Ascending aorta (tissue), 2 donors: ENCODE data around the gene ZNF764. TPM values are rescaled to one million over a fixed set of nuclear protein-coding genes. Genes with fewer than 3 reads are reported as not detected.

Experiments
- DNase-seq, 2 donors: peaks; one replicate each; pipeline ENCODE4 v3.0.0-alpha.2; 2019; ENCODE audit warnings: low spot score in 2 of 2
- H3K27ac ChIP-seq, 2 donors: fragments of 200-600 bp; sonication (generic); one replicate each; pipeline ENCODE4 v1.5.1; 2016 to 2017; ENCODE audit warnings: mild to moderate bottlenecking in 1 of 2
- H3K27me3 ChIP-seq: fragments of 200-600 bp; sonication (generic); one replicate; pipeline ENCODE4 v1.5.1; 2017
- H3K36me3 ChIP-seq, 2 donors: fragments of 200-600 bp; sonication (generic); one replicate each; pipeline ENCODE4 v1.5.1; 2016
- H3K4me1 ChIP-seq, 2 donors: fragments of 200-600 bp; sonication (generic); one replicate each; pipeline ENCODE4 v1.5.1; 2016 to 2017; ENCODE audit warnings: mild to moderate bottlenecking in 1 of 2
- H3K4me3 ChIP-seq, 2 donors: fragments of 200-600 bp; sonication (generic); one replicate each; pipeline ENCODE4 v1.5.1; 2016 to 2017; ENCODE audit warnings: mild to moderate bottlenecking in 1 of 2
- H3K9me3 ChIP-seq, 2 donors: fragments of 200-600 bp; sonication (generic); one replicate each; pipeline ENCODE4 v1.5.1; 2016
- CTCF ChIP-seq, 3 experiments: fragments of 200-600 bp in 2 of 3; fragments of 450-650 bp in 1 of 3; sonication (generic) in 2 of 3; IDR thresholded peaks; one replicate each; pipeline ENCODE4 v1.5.1; 2016 to 2019; ENCODE audit warnings: antibody characterized with exemption in 3 of 3, mild to moderate bottlenecking in 1 of 3, moderate library complexity in 1 of 3
- intact Hi-C: fragments of 100-400 bp; cut with DNase I; formaldehyde crosslinking; loops from one replicate; pipeline ENCODE4 v1.15.1; 2023
- total RNA-seq: library from RNA; depleted of rRNA; stranded (reverse); fragments of >200 nt; gene quantifications from one replicate; pipeline ENCODE4 v1.1.0, GENCODE V29; 2016

The ZNF764 gene
- total RNA-seq, 1 donor from 2014 or later = 10.9 TPM

GRCh38 chr16:30569281-30569680, 11.1 kb upstream of the ZNF764 start:
- peaks cover 13 to 21% of the 10 kb centered on the region in 2 donors for H3K4me1 ChIP-seq
- H3K4me3 ChIP-seq = no peak overlapping the region
- DNase-seq = no peak
- intact Hi-C loops = no loop called here
- peaks cover 0 to 3% of the 10 kb centered on the region in 2 donors for H3K36me3 ChIP-seq
- H3K27me3 ChIP-seq = no peaks in the 10 kb centered on the region
- H3K27ac ChIP-seq = no peak overlapping the region
- no peak for TF ChIP-seq CTCF (IDR thresholded peaks at IDR 0.05)
- no peaks in the 10 kb centered on the region for H3K9me3 ChIP-seq

- H3K4me3 ChIP-seq = no peak overlapping the region
- TF ChIP-seq CTCF (IDR thresholded peaks at IDR 0.05) = no peak
- DNase-seq = no peak
- no peaks in the 10 kb centered on the region for H3K9me3 ChIP-seq
- H3K27ac ChIP-seq = no peak overlapping the region
- peaks cover 13 to 21% of the 10 kb centered on the region in 2 donors for H3K4me1 ChIP-seq
- peaks cover 0 to 3% of the 10 kb centered on the region in 2 donors for H3K36me3 ChIP-seq
- no peaks in the 10 kb centered on the region for H3K27me3 ChIP-seq
- intact Hi-C loops = no loop called here
These were observed 9.9 kb upstream of the ZNF764 start for GRCh38 chr16:30567991-30568638.

- no peak for DNase-seq
- Histone ChIP-seq H3K4me1 (peaks cover 9 to 17% of the 10 kb centered on the region in 2 donors), H3K27ac (no peak overlapping the region), H3K9me3 (no peaks in the 10 kb centered on the region), H3K36me3 (peaks cover 0 to 3% of the 10 kb centered on the region in 2 donors), H3K4me3 (no peak overlapping the region), H3K27me3 (no peaks in the 10 kb centered on the region)
- intact Hi-C loops = no loop called here
- no peak for TF ChIP-seq CTCF (IDR thresholded peaks at IDR 0.05)
These were observed 9.2 kb upstream of the ZNF764 start for GRCh38 chr16:30567160-30567990.

- H3K27me3 ChIP-seq = no peaks in the 10 kb centered on the region
- no peaks in the 10 kb centered on the region for H3K9me3 ChIP-seq
- H3K36me3 ChIP-seq = peaks cover 0 to 3% of the 10 kb centered on the region in 2 donors
- peaks cover 7 to 14% of the 10 kb centered on the region in 2 donors for H3K4me1 ChIP-seq
- no peak for TF ChIP-seq CTCF (IDR thresholded peaks at IDR 0.05)
- no peak overlapping the region for H3K27ac ChIP-seq
- intact Hi-C loops = no loop called here
- H3K4me3 ChIP-seq = no peak overlapping the region
- no peak for DNase-seq
These were observed 8.4 kb upstream of the ZNF764 start for GRCh38 chr16:30566531-30566930.

- intact Hi-C loops = no loop called here
These were observed 7.8 kb upstream of the ZNF764 start for GRCh38 chr16:30565984-30566383.

More at GRCh38 chr16:30565984-30566383, 7.8 kb upstream of the ZNF764 start:
- Histone ChIP-seq H3K4me3 (no peak overlapping the region), H3K4me1 (peaks cover 7 to 15% of the 10 kb centered on the region in 2 donors), H3K27me3 (no peaks in the 10 kb centered on the region), H3K27ac (no peak overlapping the region), H3K36me3 (peaks cover 0 to 3% of the 10 kb centered on the region in 2 donors), H3K9me3 (no peaks in the 10 kb centered on the region)
- no peak for DNase-seq
- TF ChIP-seq CTCF (IDR thresholded peaks at IDR 0.05) = no peak
